NCI-H187 (cell line): ENCODE measurements around the gene STK4.
"Not testable (repeated sequence)": the region's sequence is repeated elsewhere in the genome, so short reads cannot be mapped to it uniquely, and the experiment has no call there.

Experiments
- DNase-seq, 2 experiments: peaks; one replicate each; lab custom pipeline; 2025; lab: John Stamatoyannopoulos, UW

The STK4 gene

GRCh38 chr20:45055056-45055455 is 88.7 kb downstream of the STK4 start:
- no peak for DNase-seq

- no peak for DNase-seq
Measured at GRCh38 chr20:45056473-45057173, 90.3 kb downstream of the STK4 start.

GRCh38 chr20:45058168-45058850 is 92.0 kb downstream of the STK4 start:
- DNase-seq: no peak

- DNase-seq: no peak
Measured at GRCh38 chr20:45059022-45059728, 92.9 kb downstream of the STK4 start.

- DNase-seq: no peak
Measured at GRCh38 chr20:45060294-45060693, 94.0 kb downstream of the STK4 start.

GRCh38 chr20:45061244-45061643 is 94.9 kb downstream of the STK4 start:
- no peak for DNase-seq

- DNase-seq: not testable (repeated sequence)
Measured at GRCh38 chr20:45063107-45063506, 96.8 kb downstream of the STK4 start.

- no peak for DNase-seq
Measured at GRCh38 chr20:45064812-45065211, 98.5 kb downstream of the STK4 start.

GRCh38 chr20:45066372-45066771 is 100.1 kb downstream of the STK4 start:
- no peak for DNase-seq

- DNase-seq: no peak
Measured at GRCh38 chr20:45067087-45067486, 100.8 kb downstream of the STK4 start.

GRCh38 chr20:45067558-45067957 is 101.2 kb downstream of the STK4 start:
- no peak for DNase-seq

- DNase-seq: no peak
Measured at GRCh38 chr20:45069261-45069660, 102.9 kb downstream of the STK4 start.

- DNase-seq: no peak
Measured at GRCh38 chr20:45070932-45071632, 104.8 kb downstream of the STK4 start.

GRCh38 chr20:45072066-45072465 is 105.8 kb downstream of the STK4 start:
- no peak for DNase-seq

- no peak for DNase-seq
Measured at GRCh38 chr20:45073221-45073620, 106.9 kb downstream of the STK4 start.

- no peak for DNase-seq
Measured at GRCh38 chr20:45077559-45077958, 111.2 kb downstream of the STK4 start.

GRCh38 chr20:45080867-45081624 is 114.7 kb downstream of the STK4 start:
- no peak for DNase-seq

- no peak for DNase-seq
Measured at GRCh38 chr20:45082468-45082867, 116.2 kb downstream of the STK4 start.

- no peak for DNase-seq
Measured at GRCh38 chr20:45083127-45083526, 116.8 kb downstream of the STK4 start.

- DNase-seq: no peak
Measured at GRCh38 chr20:45085289-45085688, 119.0 kb downstream of the STK4 start.

GRCh38 chr20:45085867-45086266 is 119.6 kb downstream of the STK4 start:
- no peak for DNase-seq
